PFSK-1 (cell line): ENCODE measurements around the gene FCRLB.

Experiments used
- POLR2AphosphoS5 ChIP-seq: IDR thresholded peaks from 2 replicates; pipeline ENCODE4 v1.6.1; 2012; ENCODE audit warnings: low read depth, mild to moderate bottlenecking, control low read depth, low read length, moderate library complexity
- TAF1 ChIP-seq: IDR thresholded peaks from 2 replicates; pipeline ENCODE4 v1.6.1; 2012; ENCODE audit warnings: low read length, control low read depth, borderline replicate concordance; ENCODE audit not compliant: insufficient read depth

- 0 out of 2 replicates have a peak, but pooled peaks have one; percentile 38 for TF ChIP-seq TAF1
- peak; percentile 37 for TF ChIP-seq POLR2AphosphoS5
Measured at GRCh38 chr1:161725908-161726472, 4.6 kb downstream of the FCRLB start.
